Activated CD8-positive, alpha-beta memory T cell treated with anti-CD3 and anti-CD28 coated beads for 48 hours (primary cell): Measurements from ENCODE around the gene MRPL32.

ENCODE experiments used
- DNase-seq, 3 experiments: peaks; one replicate each; pipeline ENCODE4 v3.0.0-alpha.2; 2020; ENCODE audit warnings: low read depth in 2 of 3, low spot score in 2 of 3

The MRPL32 gene

DNA sequence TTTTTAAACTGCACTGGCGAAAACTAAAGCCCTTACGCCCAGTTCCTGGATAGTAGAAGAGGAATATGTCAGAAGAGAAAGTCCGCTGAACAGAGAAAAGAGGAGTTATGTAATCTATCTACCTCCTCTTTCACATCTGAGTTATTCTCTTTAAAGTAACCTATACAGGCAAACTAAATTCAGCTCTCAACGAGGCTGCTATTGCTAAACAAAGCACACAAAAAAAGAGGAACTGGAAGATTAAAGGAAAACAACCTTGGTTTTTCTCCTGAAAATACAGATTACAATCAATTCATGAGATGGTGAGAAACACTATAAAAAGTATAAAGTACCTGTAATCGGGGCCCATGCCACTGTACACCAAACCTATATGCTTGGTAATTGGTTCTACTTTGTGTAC lies 6.0 kb upstream of the MRPL32 start:
- no peak for DNase-seq

DNA sequence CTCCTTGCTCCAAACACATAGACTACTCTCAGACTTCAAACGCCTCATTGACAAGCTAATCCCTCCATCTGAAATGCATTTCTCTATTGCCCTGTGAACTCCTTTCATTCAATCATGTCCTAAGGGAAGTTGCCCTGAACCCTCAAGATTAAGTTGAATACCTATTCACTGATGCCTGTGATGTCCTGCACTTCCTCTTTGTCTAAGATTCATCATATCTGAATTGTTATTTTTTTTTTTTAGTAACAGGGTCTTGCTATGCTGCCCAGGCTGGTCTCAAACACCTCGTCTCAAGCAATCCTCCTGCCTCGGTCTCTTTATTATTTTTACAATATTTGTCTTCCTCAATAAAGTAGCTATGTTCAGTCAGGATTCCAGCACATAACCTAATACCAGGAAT lies 3.4 kb upstream of the MRPL32 start:
- no peak for DNase-seq

DNA sequence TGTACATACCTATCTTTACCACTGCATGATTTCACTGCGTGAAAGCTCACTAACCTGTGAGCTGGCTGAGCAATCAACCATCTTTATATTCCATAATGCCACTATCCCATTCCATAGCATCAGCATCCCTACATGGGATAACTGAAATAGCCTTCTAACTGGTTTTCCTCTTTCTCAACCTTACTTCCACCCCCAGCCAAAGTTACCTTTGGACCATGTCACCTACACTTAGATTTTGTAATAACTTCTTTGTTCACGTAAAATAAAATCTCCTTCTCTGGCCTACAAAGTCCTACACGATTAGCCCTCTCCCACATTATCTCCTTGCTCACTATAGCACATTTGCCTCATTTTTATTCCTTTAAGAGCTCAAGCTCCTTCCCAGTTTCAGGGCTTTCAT lies 2.7 kb upstream of the MRPL32 start:
- DNase-seq, result no peak

DNA sequence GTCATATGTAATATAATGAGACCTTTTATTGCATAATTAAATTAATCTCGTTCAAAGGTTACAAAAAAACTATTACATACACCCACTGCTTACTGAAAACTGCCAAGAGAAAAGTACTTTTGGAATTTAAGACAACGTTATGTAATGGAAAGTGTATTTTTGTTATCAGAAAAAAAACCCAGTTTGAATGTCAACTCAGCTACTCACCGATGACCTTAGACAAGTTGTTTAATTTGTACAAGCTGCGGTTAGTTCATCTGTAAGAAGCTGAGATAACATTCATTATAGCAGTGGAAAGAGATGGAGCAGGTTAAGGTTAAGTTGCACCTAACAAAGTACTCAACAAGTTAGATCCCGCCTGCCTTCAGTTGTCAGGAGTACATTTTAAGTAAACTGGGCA lies 1.3 kb upstream of the MRPL32 start:
- no peak for DNase-seq

DNA sequence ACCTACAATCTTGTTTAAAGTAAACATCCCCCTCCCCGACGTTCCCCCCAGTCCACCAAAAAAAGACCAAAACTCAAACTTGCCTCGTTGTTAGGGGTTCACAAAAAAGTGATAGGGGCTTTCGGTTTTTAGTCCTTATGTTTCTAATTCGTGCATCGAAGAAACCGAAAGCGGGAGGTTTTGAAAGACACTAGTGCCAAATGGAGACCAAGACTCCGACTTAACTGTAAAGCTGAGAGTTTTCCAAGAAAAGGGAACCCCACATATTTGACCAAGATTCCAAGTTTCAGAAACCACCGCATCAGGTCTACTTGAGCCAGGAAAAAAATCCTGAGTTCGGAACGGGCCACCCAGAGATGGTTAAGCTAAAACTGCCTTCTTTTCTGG lies 736 bp upstream of the MRPL32 start:
- DNase-seq, result no peak

DNA sequence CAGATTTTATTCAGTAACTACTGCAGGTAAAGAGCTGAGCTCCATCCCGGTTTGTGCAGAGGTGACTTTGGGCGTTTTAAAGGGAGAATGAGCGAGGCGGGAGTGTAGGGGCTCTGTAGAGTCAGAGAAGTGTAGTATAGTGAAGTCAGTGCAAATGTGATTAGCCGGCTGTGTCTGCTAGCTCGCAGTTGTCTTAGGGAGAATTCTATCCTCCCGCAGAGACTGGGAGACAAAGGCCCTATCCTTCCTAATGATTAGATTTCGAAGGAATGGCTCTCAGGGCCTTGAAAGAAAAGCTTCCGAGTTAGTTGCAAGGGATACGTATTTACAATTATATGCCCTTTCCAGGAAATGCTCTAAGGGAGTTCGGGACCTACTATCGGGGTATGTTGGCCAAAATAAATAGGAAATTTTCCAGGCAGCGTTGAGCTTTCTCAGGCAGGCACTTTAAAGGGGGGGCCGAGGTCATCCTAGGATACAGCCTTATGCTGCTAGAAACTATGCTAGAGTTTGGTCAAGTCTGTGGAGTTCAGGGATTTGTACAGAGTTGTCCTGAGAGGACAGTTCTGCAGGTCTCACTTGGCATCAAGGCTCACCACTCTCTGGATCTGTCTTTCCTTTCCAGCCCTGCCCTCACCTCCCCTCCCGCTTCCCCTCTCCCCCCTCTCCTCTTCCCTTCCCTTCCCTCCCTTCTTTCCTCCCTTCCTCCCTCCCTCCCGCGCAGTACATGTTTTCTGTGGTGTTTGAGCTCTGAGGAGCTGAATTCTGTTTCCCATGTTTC lies 825 bp downstream of the MRPL32 start:
- DNase-seq, result no peak

DNA sequence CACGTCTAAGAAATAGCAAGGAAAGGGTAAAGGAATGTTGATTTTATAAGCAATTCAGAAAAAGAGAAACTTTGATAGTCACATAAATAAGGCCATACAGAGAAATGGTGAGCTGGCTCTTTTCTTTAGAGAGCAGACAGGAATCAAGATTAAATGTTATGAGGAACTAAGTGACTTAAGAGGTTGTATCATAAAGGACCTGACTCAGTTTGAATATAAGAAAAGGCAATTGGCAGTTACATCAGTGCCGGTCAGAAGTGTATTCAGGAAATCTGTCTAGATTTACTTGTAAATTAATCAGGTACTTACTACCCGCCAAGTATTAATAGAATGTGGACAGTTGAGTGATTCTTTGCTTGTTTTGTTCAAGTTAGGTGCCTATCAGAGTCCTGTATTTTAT lies 2.1 kb downstream of the MRPL32 start:
- no peak for DNase-seq

DNA sequence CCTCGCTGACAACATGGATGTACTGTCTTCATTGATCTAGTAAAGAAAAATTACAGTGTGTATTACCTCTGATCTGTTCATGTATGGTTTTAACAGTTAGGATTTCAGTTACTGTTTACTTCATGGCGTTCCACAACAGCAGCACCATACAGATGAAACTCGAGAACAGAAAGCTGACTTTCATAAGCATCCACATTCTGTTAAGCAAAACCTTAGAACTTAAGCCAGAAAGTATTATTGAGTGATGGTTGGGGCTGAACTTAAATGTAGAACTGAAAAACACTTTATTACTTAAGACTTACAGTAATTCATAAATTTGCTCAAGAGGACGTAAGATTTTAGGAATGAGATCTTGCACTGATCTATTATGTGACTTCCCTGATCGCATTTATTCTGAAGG lies 3.7 kb downstream of the MRPL32 start:
- no peak for DNase-seq

DNA sequence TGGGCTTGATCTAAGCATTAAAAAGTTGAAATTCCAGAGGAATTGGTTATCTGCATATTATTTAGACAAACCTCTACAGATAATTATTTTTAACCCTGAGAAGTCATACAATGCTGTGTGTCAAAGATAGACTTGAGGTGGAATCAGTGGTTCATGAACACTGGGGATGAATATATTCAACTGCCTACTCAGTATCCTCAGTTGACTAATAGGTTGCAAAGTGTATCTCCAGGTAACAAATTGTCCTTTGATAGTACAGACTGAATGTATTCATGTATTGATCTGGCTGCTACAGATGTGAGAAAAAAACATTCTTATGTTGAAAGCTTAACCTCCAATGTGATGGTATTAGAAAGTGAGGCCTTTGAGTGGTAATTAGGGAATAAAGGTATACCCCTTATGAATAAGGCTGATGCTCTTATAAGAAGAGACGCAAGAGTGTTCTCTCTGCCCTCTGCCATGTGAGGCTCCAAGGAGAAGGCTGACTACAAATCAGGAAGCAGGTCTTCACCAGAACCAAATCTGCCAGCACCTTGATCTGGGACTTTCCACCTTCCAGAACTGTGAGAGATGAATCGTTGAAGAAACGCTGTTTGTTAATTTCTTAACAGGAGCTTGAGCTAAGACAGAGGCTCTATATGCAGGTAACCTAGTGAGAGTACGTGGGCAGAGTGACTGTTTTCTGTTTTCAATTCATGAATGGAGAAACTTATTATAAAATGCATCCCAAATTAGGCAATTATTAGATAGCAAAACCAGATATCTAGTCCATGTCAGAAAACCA lies 7.5 kb downstream of the MRPL32 start:
- DNase-seq, result no peak

DNA sequence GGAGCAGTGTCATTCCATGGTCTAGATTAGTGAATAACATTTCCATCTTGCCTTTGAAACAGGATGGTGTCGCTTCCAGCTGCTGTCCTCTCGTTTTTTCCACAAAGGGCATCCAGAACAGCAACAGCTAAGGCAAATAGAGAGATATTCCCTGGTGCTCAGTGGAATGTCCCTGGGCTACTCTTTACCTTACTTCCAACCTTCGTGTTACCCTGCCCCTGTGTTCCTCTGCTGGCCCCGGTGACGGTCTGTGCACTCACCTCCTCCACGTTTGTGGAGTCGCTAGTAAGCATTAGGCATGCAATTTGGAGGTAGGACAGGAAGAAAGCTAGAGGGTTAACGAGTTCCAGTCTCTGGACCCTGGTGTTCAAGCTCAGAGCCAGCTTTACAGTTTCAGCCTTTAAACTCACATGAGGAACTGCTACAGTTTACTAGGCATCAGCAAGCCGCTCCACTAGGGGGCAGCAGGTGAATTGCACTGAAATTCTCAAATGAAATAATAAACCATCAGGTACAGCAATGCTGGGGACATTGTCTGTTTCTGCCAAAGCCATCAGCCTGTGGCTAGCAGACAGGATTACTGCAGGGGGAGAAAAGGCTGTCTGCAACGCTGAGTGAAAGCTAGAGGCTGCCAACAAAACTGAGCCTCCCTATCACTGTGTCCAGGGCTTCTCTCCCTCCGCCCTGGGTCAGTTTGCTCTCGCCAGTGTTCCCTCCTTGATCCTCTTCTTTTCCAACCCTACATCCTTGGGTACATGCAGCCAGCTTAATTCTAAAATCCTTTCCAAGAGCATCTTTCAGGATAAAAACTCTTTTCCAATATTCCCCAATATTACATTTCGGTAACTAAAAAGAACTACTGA lies 9.0 kb downstream of the MRPL32 start:
- DNase-seq, result peak in 2 of 3 experiments; percentile 19 to 43

DNA sequence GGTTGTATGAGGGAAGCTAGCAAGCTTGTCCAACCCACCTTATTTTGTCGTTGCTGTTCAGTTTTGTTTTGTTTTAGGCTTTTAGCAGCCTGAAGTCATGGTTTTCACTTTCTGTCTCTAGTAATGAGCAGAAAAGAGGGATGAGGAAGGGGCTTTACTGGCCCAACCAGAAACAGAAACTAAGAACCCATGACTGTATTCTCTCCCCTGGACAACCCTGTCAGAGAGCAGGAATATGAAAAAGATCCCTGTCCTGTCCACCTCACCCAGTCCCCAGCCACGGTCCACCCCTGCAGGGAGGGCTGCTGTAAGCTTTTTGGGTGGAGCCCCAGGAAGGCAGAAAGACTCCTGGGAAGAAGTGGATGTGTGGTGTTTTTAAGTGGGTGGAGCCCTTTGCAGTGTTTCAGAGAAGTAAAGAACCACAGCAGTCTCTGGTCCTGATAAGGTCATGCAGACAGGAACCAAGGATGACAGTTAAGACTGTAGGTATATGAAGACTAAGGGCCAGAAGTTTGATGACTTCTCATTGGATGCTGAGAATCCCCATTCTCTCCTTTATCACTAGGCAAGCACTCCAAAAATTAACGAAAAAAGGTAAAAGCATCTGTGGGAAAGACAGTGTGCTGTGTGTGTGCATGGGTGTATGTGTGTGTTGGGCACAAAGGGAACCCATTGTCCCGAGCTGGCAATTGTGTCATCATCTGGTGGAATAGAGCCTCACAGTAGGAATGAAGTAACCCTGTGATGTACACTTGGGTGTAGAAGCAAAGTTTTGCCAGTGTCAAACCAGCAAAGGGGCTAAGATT lies 13.8 kb downstream of the MRPL32 start:
- DNase-seq, result no peak

DNA sequence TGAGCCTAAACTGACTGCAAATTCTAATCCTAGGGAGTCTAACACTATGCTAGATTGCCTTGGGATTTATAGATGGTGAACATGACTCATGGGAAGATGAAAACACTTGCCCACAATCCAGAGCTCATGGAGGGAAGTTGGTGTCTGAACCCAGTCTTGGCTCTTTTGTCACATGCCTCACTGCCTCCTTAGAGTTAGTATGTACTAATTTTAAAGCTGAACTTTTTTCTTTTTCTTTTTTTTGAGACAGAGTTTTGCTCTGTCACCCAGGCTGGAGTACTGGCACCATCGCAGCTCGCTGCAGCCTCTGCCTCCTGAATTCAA lies 14.4 kb downstream of the MRPL32 start:
- no peak for DNase-seq

DNA sequence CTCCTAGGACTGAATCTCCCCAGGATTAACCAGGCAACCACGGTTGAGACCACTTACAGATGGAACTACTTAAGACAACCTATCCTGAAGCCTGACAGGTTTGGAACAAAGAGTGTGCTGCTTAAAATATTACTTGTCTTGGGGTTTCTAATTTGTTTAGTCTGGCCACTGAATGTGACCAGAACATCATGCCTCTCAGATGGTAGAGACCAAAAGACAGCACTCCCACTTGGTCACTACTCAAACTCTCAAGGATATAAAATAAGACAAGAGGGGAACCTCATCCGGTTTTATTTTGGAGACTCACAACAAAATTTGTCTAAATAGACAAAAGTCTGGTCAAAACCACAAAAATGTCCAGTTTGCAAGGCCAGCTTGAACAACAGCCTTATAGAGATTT lies 15.3 kb downstream of the MRPL32 start:
- DNase-seq, result no peak

DNA sequence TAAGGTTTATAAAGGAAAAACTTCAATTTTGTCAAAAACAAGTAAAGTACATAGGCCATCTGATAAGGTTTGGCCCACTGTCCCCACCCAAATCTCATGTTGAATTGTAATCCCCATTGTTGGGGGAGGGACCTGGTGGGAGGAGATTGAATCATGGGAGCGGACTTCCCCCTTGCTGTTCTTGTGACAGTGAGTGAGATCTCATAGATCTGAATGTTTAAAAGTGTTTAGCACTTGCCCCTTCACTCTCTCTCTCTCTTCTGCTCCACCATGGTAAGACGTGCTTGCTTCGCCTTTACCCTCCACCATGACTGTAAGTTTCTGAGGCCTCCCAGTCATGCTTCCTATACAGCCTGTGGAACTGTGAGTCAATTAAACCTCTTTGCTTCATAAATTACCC lies 18.2 kb downstream of the MRPL32 start:
- DNase-seq, result no peak

DNA sequence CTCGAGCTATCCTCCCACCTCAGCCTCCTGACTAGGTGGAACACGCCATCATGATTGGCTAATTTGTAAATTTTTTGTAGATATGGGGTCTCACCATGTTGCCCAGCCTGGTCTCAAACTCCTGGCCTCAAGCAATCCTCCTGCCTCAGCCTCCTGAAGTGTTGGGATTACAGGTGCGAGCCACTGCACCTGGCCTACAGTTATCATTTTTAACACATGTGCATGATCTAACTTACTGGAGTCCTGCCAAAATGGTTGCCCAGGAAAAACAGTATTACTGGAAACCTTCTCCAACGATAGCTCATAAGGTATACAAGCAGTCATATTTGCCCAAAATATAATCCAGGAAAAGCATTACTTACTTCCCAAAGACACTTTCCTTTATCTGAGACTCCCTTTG lies 20.2 kb downstream of the MRPL32 start:
- no peak for DNase-seq

DNA sequence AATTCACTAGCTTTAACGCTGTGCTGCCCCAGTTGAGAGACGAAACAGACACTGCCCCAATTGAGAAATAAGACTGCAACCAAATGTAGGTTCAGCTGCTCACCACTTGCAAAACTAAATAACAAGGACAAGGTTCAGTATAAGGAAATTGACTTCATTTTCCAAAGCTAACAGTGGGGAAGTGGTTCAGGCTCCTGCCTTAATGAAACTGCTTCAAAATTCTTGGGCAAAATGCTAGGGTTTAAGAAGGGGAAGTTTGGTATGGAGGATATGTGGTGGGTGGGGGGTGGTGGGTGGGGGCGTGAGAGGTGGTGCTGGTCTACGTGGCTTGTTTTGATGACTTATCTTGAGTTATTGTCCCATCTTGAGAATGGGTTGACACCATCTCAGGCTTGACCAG lies 21.8 kb downstream of the MRPL32 start:
- no peak for DNase-seq

DNA sequence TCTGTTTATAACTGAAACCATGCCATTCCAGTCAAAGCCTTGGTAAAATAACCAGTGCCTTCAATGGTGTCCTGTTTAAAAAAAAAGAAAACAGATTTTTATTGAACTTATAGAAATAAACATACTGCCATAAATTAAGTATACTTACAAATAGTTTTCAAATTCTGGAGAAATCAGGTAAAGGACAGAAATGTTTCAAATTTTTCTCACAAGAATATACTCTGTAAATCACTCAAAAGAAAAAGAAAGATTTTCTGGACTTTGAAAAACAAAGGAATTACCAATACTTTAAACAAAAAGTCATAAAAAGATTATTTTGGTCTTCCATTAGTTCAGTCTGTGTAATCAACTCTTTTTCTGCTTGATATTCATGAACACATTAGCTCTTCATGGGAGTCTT lies 23.9 kb downstream of the MRPL32 start:
- DNase-seq, result no peak

DNA sequence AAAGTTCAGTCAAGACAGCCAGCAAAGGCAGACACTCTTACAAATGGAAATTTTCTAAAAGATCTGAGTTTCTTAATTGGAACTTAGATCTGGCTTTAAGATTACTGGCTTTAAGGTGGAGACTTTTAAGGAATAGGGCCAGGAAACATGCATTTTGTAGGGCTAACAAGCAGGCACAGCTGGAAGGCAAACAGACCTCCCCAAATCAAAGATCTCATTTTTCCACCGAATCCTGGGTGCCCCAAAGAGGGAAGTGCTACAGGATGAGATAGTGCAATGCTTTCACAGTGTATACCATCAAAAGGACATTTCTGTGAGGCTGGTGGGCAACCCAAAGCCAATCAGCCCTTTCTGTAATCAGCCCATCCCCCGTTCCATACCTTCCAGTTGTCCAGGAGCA lies 27.4 kb downstream of the MRPL32 start:
- DNase-seq, result no peak

DNA sequence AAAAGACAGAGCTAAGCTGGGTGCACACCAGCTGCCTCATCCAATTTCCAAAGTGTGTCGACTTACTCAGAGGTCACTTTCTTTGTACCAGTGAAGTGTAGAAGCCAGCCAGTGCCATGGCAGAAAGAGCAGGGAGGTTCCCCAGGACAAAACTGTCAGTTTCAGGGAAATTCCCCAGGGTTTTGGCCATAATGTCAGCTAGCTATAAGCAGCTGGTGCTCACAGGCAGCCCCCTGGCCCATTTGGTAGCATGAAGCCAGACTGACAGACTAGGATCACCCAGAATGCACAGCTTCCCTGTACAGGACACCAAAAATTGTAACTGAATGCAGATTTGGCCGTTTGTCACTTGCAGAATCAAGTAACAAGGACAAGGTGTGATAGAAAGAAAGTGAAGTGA lies 28.6 kb downstream of the MRPL32 start:
- DNase-seq, result no peak

DNA sequence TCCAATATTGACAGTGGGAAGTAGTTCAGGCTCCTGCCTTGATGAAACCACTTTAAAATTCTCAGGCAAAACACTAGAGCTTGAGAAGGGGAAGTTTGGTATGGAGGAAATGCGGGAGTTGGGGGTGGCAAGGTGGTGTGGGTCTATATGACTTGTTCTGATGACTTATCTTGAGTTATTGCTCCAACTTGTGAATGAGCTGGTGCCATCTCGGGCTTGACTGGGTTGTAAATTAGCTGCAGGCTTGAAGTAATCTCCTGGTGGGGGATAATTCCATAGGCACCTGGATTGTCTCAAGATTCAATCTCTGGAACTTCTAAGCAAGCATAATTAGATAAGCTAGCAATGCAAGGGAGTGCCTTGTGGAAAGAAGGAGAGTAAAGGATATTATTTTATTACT lies 29.0 kb downstream of the MRPL32 start:
- no peak for DNase-seq

DNA sequence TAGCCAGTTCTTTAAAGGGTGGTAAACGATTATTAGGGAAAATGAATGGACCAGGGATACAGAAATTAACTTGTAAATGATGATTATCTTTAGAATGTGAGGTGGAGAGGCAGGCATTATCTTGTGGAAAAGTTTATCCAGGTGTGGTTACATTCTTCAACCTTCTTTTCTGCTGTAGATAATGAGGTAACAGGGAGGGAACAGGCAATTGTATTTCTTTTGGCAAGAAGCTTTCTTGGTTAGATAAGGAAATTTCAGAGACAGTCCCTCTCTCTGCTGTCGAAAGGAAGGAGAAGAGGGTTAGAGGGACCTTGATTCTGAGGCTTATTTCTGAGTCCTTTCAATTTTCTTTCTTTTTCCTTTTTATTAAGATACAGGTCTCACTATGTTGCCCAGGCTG lies 32.1 kb downstream of the MRPL32 start:
- no peak for DNase-seq
